ENCODE data around the gene DES.

- TF ChIP-seq POLR2AphosphoS5 (IDR thresholded peaks at IDR 0.05; ENCODE audit: borderline replicate concordance, low read depth, low read length) (no peak), EZH2 (IDR thresholded peaks at IDR 0.05) (no peak), FOXP2 (optimal IDR thresholded peaks at IDR 0.05; ENCODE audit: control extremely low read depth, extremely low read length, insufficient read depth) (no peak)
These were observed 23.5 kb downstream of the DES start for GRCh38 chr2:219441451-219442255.
